OCI-LY1 (cell line): Measurements from ENCODE around the gene PRRC2A.

Experiments used
- H2AFZ ChIP-seq: fragments of 200-600 bp; sonication (generic), shearing (Covaris generic); 2 replicates; pipeline ENCODE4 v1.6.0; 2014; ENCODE audit warnings: antibody characterized with exemption, mild to moderate bottlenecking, low read length
- H3F3A ChIP-seq: fragments of 200-600 bp; sonication (generic), shearing (Covaris generic); 2 replicates; pipeline ENCODE4 v1.6.0; 2014; ENCODE audit warnings: mild to moderate bottlenecking, antibody characterized with exemption, low read length, moderate library complexity; ENCODE audit not compliant: insufficient read depth
- H3K27ac ChIP-seq: fragments of 200-600 bp; sonication (generic); 2 replicates; pipeline ENCODE4 v1.5.1; 2014; ENCODE audit warnings: low read length, mixed run types, mild to moderate bottlenecking, low read depth; ENCODE audit not compliant: poor library complexity, severe bottlenecking
- H3K27me3 ChIP-seq: fragments of 200-600 bp; sonication (generic); 2 replicates; pipeline ENCODE4 v1.6.0; 2014; ENCODE audit warnings: antibody characterized with exemption, mild to moderate bottlenecking, low read length, moderate library complexity; ENCODE audit not compliant: insufficient read depth
- H3K36me3 ChIP-seq: fragments of 200-600 bp; sonication (generic); 2 replicates; pipeline ENCODE4 v1.6.1; 2014; ENCODE audit warnings: mild to moderate bottlenecking, antibody characterized with exemption, low read length, moderate library complexity, mixed read lengths; ENCODE audit not compliant: insufficient read depth
- H3K4me1 ChIP-seq: fragments of 200-600 bp; sonication (generic); 2 replicates; pipeline ENCODE4 v1.5.1; 2014; ENCODE audit warnings: mild to moderate bottlenecking, low read length, moderate library complexity; ENCODE audit not compliant: insufficient read depth, severe bottlenecking
- H3K4me2 ChIP-seq: fragments of 200-600 bp; sonication (generic), shearing (Covaris generic); 2 replicates; pipeline ENCODE4 v1.6.1; 2014; ENCODE audit warnings: low read length
- H3K4me3 ChIP-seq: fragments of 200-600 bp; sonication (generic); 2 replicates; pipeline ENCODE4 v1.5.1; 2014; ENCODE audit warnings: low read length, low read depth, mild to moderate bottlenecking, mixed read lengths; ENCODE audit not compliant: poor library complexity, severe bottlenecking
- H3K79me2 ChIP-seq: fragments of 200-600 bp; shearing (Covaris generic); 2 replicates; pipeline ENCODE4 v1.6.1; 2016; ENCODE audit warnings: mixed run types, low read length, mixed read lengths; ENCODE audit not compliant: insufficient read depth
- H3K9ac ChIP-seq: fragments of 200-600 bp; sonication (generic), shearing (Covaris generic); 2 replicates; pipeline ENCODE4 v1.6.1; 2014; ENCODE audit warnings: mild to moderate bottlenecking, low read length, mixed read lengths
- H3K9me2 ChIP-seq: fragments of 200-600 bp; sonication (generic), shearing (Covaris generic); 2 replicates; pipeline ENCODE4 v1.6.1; 2014; ENCODE audit warnings: low read depth, mild to moderate bottlenecking, low read length, mixed read lengths
- H3K9me3 ChIP-seq: fragments of 200-600 bp; shearing (Covaris generic); 2 replicates; pipeline ENCODE4 v1.6.1; 2014; ENCODE audit warnings: low read length, mixed read lengths
- H4K20me1 ChIP-seq: fragments of 200-600 bp; sonication (generic), shearing (Covaris generic); 2 replicates; pipeline ENCODE4 v1.6.0; 2016; ENCODE audit warnings: mild to moderate bottlenecking, low read length; ENCODE audit not compliant: insufficient read depth
- EZH2 ChIP-seq: fragments of 200-600 bp; sonication (generic), shearing (Covaris generic); IDR thresholded peaks from 2 replicates; pipeline ENCODE4 v1.8.0; 2017; ENCODE audit warnings: borderline replicate concordance, mixed run types, mild to moderate bottlenecking, antibody characterized with exemption, low read length, moderate library complexity, mixed read lengths
- TF ChIP-seq, protein P1 (sequence below): fragments of 200-600 bp; sonication (generic), shearing (Covaris generic); IDR thresholded peaks from 2 replicates; pipeline ENCODE4 v1.5.1; 2017; ENCODE audit warnings: mild to moderate bottlenecking, antibody characterized with exemption, low read length, moderate library complexity, mixed read lengths

The PRRC2A gene

DNA sequence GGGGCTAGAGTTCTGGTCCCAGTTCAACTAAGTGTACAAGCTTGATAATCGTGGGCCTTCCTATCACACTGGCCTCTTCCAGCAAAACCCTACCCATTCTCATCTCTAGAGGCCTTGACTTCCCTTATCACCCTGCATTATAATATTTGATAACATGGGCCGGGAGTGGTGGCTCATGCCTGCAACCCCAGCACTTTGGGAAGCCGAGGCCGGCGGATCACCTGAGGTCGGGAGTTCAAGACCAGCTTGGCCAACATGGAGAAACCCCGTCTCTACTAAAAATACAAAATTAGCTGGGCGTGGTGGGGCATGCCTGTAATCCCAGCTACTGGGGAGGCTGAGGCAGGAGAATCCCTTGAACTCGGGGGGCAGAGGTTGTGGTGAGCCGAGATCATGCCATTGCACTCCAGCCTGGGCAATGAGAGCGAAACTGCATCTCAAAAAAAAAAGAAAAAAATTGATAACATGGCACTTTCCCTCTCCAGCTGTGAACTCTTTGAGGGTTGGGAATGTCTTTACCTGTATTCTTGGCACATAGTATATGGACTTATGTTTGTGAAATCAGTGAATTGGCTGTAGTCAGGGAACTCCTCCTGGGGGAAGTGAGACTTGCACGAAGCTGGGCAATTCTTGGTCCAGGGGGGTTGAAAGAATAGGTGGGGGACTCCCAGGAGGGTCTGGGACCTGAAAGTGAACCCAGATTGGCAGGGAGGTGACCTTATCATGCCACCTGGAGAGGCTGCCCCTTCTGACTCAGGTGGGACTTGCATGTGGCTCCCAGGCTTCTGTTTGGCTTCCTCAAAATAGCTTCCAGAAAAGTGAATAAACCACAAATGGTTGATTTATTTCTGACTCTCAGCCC is 41.0 kb downstream of the PRRC2A start:
- no peaks in the 10 kb centered on the region for H3K9me3 ChIP-seq
- H4K20me1 ChIP-seq, result no peaks in the 10 kb centered on the region
- peaks cover 62% of the 10 kb centered on the region for H3K4me1 ChIP-seq
- peak overlapping the region; percentile 94; the same call in 1 of the 2 replicates for H3K9ac ChIP-seq
- peak overlapping the region; percentile 38 for H3K27ac ChIP-seq
- no peaks in the 10 kb centered on the region for H3K27me3 ChIP-seq
- no peak overlapping the region for H2AFZ ChIP-seq
- H3K79me2 ChIP-seq, result peaks cover 23% of the 10 kb centered on the region
- H3K4me2 ChIP-seq, result peak overlapping the region; percentile 97
- H3F3A ChIP-seq, result no peaks in the 10 kb centered on the region
- TF ChIP-seq, protein P1, sequence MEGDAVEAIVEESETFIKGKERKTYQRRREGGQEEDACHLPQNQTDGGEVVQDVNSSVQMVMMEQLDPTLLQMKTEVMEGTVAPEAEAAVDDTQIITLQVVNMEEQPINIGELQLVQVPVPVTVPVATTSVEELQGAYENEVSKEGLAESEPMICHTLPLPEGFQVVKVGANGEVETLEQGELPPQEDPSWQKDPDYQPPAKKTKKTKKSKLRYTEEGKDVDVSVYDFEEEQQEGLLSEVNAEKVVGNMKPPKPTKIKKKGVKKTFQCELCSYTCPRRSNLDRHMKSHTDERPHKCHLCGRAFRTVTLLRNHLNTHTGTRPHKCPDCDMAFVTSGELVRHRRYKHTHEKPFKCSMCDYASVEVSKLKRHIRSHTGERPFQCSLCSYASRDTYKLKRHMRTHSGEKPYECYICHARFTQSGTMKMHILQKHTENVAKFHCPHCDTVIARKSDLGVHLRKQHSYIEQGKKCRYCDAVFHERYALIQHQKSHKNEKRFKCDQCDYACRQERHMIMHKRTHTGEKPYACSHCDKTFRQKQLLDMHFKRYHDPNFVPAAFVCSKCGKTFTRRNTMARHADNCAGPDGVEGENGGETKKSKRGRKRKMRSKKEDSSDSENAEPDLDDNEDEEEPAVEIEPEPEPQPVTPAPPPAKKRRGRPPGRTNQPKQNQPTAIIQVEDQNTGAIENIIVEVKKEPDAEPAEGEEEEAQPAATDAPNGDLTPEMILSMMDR, result no peak
- no peak for TF ChIP-seq EZH2
- no peaks in the 10 kb centered on the region for H3K9me2 ChIP-seq
- H3K36me3 ChIP-seq, result peaks cover 22% of the 10 kb centered on the region; the same call in 1 of the 2 replicates
- H3K4me3 ChIP-seq, result peak overlapping the region; percentile 89

DNA sequence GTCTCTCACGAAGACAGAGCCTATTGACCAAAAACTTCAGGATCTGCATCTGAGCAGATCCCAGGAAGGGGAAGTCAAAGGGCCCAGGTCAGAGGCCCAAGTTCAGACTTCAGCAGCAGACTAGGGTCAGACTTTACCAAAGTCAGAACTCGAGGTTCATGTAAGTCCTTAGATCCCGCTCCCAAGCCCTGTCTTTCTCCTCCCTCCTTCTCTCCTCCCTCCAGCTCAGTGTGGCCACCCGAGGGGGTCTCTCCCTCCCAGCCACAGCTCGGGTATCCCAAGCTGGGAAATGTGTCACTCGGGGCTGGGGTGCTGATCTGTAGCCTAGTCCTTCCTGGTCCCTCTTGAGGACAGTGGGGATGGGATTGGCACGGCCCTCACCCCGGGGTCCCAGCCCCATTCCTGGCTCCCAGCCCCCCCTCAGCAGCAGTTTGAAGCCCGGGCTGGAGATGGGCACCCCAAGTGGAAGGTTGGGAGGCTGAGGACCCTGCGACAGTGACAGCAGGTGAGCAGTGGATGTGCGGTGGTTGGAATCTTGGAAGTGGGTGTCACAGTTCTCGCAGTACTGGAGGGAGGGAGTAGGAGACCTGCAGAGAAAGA is 41.7 kb downstream of the PRRC2A start:
- no peak for TF ChIP-seq EZH2
- TF ChIP-seq, protein P1, result no peak
- H3K9ac ChIP-seq, result no peak overlapping the region

DNA sequence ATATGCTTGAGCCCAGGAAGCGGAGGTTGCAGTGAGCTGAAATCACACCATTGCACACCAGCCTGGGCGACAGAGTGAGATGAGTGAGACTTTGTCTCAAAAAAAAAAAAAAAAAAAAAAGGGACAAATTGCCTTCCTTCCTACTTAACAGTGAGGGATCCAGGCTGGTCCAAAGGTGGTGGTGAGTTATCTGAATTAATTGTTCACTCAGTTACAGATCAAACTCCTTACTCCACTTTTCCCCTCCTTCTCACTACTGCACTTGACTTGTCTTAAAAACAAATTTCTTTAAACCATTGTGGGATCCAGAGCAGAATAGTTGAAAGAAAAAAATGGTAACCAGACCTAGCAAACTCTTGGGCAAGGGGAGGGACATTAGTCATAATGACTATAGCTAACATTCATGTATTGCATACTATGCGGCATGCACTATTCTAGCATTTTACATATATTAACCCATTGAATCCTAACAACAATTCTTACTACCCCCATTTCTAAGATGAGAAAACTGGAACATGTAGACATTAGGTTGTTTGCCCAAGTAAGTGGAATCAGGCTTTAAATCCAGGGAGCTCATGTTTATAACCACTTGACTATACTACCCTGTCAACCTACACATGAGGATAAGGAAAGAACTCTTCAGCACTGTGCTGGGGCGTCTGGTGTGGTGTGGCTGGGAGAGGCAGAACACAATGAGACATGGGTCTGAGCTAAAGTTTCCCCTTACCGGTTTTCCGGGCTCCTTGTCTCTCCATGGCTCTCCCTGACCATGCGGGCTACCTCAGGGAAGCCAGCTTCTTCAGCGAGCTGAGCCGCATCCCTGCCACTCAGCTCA is 42.8 kb downstream of the PRRC2A start:
- Histone ChIP-seq H3K27ac (peak overlapping the region; percentile 97), H3K36me3 (peaks cover 40% of the 10 kb centered on the region), H3K9me2 (no peaks in the 10 kb centered on the region), H3K79me2 (peaks cover 28% of the 10 kb centered on the region), H3K4me3 (peak overlapping the region; percentile 100), H2AFZ (no peak overlapping the region), H3K4me2 (peak overlapping the region; percentile 82), H4K20me1 (no peaks in the 10 kb centered on the region), H3K27me3 (no peaks in the 10 kb centered on the region), H3K4me1 (peaks cover 61% of the 10 kb centered on the region), H3K9ac (peak overlapping the region; percentile 92), H3F3A (no peaks in the 10 kb centered on the region), H3K9me3 (no peaks in the 10 kb centered on the region)
- TF ChIP-seq EZH2, result no peak
- TF ChIP-seq, protein P1, result no peak

More for the DNA sequence above, 41.7 kb downstream of the PRRC2A start:
- H3K9me2 ChIP-seq, result no peaks in the 10 kb centered on the region
- H3F3A ChIP-seq, result no peaks in the 10 kb centered on the region
- peaks cover 28% of the 10 kb centered on the region for H3K79me2 ChIP-seq
- H3K4me2 ChIP-seq, result no peak overlapping the region
- no peak overlapping the region for H2AFZ ChIP-seq
- no peaks in the 10 kb centered on the region for H4K20me1 ChIP-seq
- no peak overlapping the region for H3K4me3 ChIP-seq
- peaks cover 68% of the 10 kb centered on the region for H3K4me1 ChIP-seq
- H3K36me3 ChIP-seq, result peaks cover 29% of the 10 kb centered on the region; the same call in 1 of the 2 replicates
- no peak overlapping the region for H3K27ac ChIP-seq
- H3K9me3 ChIP-seq, result no peaks in the 10 kb centered on the region
- no peaks in the 10 kb centered on the region for H3K27me3 ChIP-seq
